SH-SY5Y (cell line): ENCODE measurements around the gene ALKBH4.
"Not testable (repeated sequence)": the region's sequence is repeated elsewhere in the genome, so short reads cannot be mapped to it uniquely, and the experiment has no call there.

Experiments
- GATA2 ChIP-seq: IDR thresholded peaks from 2 replicates; pipeline ENCODE4 v1.6.1; 2011; ENCODE audit warnings: mild to moderate bottlenecking, low read depth, low read length
- GATA3 ChIP-seq: IDR thresholded peaks from 2 replicates; pipeline ENCODE4 v1.6.1; 2011; ENCODE audit warnings: low read depth, mild to moderate bottlenecking, low read length, moderate library complexity

Gene ALKBH4, protein sequence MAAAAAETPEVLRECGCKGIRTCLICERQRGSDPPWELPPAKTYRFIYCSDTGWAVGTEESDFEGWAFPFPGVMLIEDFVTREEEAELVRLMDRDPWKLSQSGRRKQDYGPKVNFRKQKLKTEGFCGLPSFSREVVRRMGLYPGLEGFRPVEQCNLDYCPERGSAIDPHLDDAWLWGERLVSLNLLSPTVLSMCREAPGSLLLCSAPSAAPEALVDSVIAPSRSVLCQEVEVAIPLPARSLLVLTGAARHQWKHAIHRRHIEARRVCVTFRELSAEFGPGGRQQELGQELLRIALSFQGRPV

DNA sequence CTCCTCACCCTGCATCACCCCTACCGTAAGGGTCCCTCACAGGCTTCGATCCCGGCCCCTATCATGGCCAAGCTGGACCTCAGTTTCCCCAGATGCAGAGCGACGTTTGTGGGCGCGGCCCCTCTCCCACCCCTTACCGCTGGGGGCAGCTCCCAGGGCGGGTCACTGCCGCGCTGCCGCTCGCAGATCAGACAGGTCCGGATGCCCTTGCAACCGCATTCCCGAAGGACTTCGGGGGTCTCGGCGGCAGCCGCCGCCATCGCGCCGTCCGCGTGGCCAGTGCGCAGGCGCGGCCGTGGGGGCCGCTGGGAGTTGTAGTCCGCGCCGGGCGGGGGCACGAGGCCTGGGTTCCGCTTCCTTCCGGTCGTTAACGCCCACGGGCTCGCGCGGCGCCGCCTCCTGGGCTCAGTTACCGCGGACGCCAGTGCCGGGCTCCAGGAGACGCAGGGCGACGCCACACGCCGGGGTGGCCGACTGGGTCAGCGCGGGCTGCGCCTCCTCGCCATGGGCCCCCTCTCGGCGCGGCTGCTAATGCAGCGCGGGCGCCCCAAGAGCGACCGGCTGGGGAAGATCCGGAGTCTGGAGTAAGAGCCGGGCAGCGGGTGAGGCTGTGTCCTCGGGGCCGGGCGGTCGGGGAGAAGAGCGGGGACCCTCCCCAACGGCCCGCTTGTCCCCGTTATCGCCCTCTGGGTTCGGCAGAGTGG, at the start of gene ALKBH4, which contains the start of gene LRWD1:
Gene ALKBH4 (minus strand): TSS at position 287 of the 704 bp plus-strand sequence. CDS start 27 bp downstream, at position 260.
Gene LRWD1 (plus strand): TSS at position 408 of the 704 bp plus-strand sequence. CDS start 97 bp downstream, at position 505.
- TF ChIP-seq GATA3, result no peak
- TF ChIP-seq GATA2, result 0 out of 2 replicates have a peak, but pooled peaks have one; percentile 19

DNA sequence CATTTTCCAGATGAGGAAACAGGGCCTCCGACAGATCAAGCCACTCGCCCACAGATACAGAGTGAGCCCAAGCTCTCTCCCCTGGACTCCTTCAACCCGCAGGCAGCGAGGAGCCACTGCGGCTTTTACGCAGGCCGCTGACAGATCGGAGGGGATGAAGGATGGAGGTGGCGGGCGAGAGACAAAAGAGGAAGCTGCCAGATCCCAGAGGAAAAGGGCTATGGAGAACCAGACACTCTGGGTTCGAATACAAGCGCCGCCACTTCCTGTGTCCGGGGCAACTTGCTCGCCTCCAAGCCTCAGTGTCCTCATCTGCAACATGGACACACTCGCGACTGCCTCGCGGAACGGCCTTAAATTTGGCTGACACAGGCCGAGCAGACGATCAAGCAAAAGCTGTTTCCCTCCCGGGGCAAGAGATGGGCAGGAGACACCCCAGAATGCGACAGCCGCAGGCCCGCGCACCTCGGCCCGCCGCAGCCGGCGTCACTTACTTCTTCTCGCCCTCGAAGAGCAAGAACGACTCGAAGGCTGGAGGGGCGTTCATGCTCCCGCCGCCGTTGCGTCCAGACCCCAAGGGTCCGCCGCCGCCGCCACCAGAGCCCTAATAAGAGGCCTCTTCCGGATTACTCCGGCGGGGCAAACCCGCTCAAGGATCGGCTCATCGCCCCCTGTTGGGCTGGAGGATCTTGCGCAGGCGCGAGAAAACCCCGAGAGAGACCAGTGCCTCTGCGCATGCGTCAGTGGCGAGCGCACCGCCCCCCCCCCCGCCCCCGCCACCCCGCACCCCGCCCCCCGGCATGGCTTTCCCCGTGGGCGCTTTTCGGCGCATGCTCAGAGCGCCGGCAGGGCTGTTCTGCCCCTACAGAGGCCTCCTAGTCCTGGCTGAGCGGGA, 13.9 kb upstream of the ALKBH4 start, which contains the start of gene POLR2J:
Gene POLR2J (minus strand): TSS at position 609 of the 895 bp plus-strand sequence. CDS start 62 bp downstream, at position 547.
- not testable (repeated sequence) for TF ChIP-seq GATA2, GATA3

DNA sequence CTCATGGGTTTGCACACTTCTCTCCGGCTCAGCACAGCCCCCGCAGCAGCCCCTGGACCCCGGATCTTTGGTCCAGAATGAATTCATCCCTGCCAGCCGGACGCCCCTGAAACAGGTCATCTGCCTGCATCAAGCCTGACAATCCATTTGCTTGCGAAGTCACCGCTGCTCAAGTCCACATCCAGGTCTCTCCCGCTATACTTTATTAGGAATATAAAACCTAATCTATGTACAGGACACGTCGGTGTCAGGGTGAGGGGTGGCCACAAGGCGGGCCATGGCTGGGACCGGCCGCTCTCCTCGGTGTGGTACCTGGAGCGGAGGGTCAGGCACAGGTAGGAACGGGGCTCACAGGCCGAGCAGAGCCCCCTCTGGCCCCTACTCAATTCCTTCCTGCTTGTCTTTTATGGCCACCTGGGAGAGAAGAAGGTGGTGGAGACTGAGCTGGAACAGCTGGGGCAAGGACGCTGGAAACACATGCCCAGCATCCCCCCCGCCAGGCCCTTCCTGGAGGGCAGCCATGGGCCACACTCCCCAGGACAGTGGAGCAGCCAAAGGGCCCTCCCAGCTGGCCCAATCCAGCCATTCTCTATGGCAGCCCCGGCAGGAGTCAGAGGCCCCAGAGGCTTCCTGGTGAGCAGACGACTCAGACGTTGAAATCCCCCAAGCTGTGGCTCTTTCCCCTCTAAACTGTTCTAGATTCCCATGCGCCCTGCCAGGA, 8.8 kb upstream of the ALKBH4 start:
- TF ChIP-seq GATA2 (no peak), GATA3 (no peak)

DNA sequence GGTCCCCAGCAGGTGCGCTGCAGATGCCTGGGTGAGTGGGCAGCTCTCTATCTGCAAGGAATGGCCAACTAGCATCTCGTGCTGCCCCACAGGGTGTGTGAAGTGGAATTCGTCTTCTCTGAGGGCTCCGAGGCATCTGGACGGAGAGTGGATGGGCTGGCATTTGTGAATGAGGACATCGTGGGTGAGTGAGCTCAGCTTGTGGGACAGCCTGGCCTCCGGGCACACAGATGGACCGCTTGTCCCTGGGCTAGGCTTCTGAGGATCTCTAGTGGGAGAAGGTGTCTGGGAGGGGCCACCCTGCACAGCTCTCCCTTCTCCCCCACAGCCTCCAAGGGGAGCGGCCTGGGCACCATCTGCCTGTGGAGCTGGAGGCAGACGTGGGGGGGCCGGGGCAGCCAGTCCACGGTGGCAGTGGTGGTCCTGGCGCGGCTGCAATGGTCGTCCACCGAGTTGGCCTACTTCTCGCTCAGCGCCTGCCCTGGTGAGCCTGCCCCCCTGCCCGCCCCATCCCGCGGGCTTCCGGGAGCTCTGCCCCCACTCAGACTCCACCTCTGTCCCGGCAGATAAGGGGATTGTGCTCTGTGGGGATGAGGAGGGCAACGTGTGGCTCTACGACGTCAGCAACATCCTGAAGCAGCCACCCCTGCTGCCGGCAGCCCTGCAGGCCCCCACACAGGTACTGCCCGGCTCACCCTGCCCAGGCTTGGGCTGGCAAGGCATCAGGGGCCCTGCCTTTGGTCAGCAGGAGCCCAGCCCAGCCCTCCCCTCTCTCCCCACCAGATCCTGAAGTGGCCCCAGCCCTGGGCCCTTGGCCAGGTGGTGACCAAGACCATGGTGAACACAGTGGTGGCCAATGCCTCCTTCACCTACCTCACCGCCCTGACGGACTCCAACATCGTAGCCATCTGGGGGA, 7.7 kb upstream of the ALKBH4 start:
- no peak for TF ChIP-seq GATA2
- TF ChIP-seq GATA3, result no peak

DNA sequence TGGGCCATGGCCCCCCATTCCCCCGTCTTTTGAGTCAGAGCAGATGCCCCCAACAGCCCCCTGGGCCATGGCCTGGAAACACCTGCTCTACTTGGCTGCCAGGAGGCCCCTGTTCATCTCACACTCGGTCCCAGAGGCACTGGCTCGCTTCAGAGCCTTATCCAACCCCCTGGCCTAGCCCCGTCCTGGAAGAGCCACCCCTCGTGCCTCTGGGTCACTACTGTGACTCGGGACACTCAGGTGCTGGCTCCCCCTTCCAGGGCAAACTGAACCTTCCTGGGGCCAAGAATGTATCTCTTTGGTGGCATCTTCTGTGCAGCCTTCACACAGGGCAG, 7.1 kb upstream of the ALKBH4 start:
- no peak for TF ChIP-seq GATA3
- TF ChIP-seq GATA2, result no peak

DNA sequence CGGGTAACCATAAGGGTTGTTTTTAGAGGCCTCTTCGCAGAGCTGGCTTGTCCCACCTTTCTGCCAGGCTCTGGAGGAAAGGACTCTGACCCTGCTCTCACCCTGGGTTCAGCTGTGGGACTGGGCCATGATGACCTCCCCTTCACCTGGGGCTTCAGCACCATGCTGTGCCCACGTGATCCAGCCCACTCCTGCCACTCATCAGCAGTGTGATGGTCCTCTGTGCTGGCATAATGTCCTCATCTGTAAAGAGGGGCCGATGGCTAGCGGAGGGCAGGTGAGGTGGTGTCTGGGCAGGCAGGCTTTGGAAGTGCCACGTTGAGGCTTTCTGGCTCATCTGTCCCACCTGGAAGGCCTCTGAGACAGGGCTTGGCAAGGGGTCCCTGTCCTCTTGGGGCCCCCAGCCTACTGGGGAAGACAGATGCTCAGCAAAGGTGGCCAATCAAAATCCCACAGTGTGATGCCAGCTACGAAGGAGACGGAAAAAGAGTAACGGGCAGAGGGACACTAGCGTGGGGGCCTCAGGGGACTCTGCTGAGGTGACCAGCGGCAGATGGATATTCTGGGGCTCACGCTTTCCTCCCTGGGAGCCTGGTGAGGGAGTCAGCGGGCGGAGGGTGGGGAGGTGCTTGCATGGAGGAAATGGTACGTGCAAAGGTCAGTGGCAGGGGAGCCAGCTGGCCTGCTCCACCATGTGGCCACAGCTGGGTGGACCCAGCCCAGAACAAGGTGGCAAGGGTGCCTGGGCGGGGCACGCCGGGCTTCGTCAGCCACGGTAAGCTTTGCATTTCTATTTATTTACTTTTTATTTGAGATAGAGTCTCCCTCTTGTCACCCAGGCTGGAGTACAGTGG, 5.5 kb upstream of the ALKBH4 start:
- no peak for TF ChIP-seq GATA3
- no peak for TF ChIP-seq GATA2

DNA sequence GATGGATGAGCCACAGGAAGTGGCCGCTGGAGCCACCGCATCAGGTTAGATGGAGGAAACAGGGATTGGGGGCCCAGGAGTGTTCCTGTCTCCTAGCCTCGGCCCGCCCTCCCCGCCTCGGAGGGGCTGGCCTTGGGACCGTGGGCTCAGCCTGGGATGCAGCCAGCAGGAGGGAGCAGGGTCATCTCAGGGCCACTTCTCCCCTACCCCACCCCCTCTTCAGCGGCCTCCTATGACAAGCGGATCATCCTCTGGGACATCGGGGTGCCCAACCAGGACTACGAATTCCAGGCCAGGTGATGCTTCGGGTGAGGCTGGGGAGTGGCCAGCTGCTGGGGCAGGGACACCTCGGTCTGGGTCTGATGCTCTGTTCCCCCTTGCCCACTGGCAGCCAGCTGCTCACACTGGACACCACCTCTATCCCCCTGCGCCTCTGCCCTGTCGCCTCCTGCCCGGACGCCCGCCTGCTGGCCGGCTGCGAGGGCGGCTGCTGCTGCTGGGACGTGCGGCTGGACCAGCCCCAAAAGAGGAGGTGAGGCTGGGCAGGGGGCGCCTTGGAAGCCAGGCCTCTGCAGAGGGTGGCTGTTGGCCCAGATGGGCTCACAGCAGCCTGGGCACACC, 4.8 kb upstream of the ALKBH4 start:
- TF ChIP-seq GATA2 (no peak), GATA3 (no peak)

DNA sequence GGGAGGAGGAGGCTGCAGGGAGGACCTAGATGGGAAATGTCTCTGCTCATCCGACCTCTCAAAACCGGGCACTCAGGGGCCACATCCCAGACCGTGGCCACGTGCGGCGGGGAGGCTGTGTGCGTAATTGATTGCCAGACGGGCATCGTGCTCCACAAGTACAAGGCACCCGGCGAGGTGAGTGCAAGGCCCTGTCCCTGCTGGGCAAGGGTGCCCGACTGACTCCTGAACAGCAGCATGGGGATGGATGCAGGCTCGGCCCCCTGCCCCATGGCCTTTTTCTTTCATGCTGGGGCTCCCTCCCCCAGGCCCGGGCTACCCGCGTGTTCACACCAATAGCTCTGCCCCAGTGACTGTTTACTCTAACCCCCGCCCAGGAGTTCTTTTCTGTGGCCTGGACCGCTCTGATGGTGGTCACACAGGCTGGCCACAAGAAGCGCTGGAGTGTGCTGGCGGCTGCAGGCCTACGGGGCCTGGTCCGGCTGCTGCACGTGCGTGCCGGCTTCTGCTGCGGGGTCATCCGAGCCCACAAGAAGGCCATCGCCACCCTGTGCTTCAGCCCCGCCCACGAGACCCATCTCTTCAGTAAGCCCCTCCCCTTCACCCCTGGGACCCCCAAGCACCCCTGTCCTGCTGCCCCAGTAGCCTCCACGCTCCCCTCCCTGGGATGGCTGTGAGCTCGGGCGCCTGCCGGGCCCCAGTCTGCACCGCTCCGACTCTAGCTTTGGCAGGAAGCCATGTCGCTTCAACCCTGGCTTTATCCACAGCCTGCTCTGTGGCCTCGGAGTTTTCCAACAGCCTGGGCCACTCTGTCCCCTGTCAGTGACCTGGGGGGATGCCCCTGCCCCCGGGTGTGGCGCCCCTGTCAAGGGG, 4.1 kb upstream of the ALKBH4 start:
- TF ChIP-seq GATA3 (no peak), GATA2 (no peak)

DNA sequence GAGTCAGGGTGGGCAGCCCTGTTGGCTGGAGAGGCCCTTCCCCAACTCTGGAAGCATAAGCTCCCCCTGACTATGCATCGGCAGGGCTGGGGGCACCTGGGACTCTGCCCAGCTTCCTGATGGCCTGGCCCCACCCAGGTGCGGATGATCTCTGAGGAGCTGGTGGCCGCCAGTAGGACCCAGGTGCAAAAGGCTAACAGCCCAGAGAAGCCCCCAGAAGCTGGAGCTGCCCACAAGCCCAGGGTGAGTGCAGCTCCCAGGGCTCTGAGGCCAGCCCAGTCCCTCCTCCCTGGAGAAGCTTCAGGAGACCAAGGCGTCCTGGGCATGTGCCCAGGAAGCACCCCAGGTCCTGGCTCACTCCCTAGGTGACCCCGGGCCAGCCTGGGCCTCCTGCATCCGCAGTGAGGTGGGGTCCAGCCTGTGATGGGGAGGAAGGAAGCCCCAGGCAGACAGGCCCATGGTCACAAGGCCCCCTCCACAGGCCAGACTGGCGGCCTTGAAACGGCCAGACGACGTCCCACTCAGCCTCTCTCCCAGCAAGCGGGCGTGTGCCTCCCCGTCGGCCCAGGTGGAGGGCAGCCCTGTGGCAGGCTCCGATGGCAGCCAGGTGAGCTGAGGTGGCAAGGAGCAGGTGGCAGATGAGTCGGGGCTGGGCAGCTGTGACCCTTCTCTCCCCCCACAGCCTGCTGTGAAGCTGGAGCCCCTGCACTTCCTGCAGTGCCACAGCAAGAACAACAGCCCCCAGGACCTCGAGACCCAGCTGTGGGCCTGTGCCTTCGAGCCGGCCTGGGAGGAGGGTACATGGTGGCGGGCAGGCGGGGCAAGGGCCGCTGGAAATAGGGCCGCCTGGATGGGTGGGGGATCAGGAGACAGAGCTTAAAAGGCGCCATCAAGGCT, 3.2 kb upstream of the ALKBH4 start:
- TF ChIP-seq GATA3, result no peak
- no peak for TF ChIP-seq GATA2
